K562 (cell line): Measurements from ENCODE around the gene ERF. TPM values are rescaled to one million over a fixed set of nuclear protein-coding genes. Genes with fewer than 3 reads are reported as not detected.
A peak's percentile ranks its signal among the peaks of the same experiment; 100 is the strongest.

Experiments used
- ATAC-seq: fragments of 200-7000 bp; cut with Tn5 transposase; 3 replicates; pipeline ENCODE4 v1.9.1; 2020; ENCODE audit warnings: moderate library complexity
- BruUV-seq: library from RNA; stranded (reverse); fragments of 400-500 nt; replicated peaks from 2 replicates; lab custom pipeline; 2021; lab: Mats Ljungman, UMichigan
- CTCF ChIA-PET: fragments of 300-600 bp; formaldehyde crosslinking; extraction: SDS; loops from one replicate; lab custom pipeline; 2021; ENCODE audit warnings: low intra/inter-chr PET ratio; lab: Yijun Ruan, JAX
- POLR2A ChIA-PET: fragments of 300-600, 350-650 bp; sonication (Branson Sonifier 250); formaldehyde crosslinking; extraction: SDS; loops from one replicate; lab custom pipeline; 2021; ENCODE audit warnings: antibody characterized with exemption, inconsistent platforms; lab: Yijun Ruan, JAX
- DNase-seq, 4 experiments: peaks; one replicate each; pipeline versions ENCODE4 v3.0.0 to v3.0.0-alpha.2; 2011 to 2018; ENCODE audit warnings: low spot score in 3 of 4, mixed read lengths in 3 of 4; ENCODE audit errors: extremely low read depth in 1 of 4
- FAIRE-seq: peaks from 2 replicates; lab custom pipeline; 2011; peaks lifted over from hg19 to GRCh38; lab: Jason Lieb, UNC
- H2AFZ ChIP-seq: 2 replicates; pipeline ENCODE4 v1.6.0; 2011; ENCODE audit warnings: low read depth, low read length, control low read depth, inconsistent platforms
- H3K27ac ChIP-seq: fragments of 200-600 bp; 3 replicates; pipeline ENCODE4 v1.8.0; 2011; ENCODE audit warnings: low read depth, mild to moderate bottlenecking, control low read depth, inconsistent platforms, low read length, moderate library complexity, mixed read lengths; ENCODE audit errors: extremely low read depth
- H3K27me3 ChIP-seq, 2 experiments: fragments of 300-600 bp in 1 of 2; 2 replicates in 1 of 2; 3 replicates in 1 of 2; pipeline versions ENCODE4 v1.6.0 to v1.8.0; 2011; ENCODE audit warnings: inconsistent platforms in 2 of 2, low read length in 2 of 2, mild to moderate bottlenecking in 1 of 2, mixed read lengths in 1 of 2, moderate library complexity in 1 of 2; ENCODE audit not compliant: control insufficient read depth in 2 of 2, insufficient read depth in 2 of 2
- H3K36me3 ChIP-seq: fragments of 300-600 bp; 3 replicates; pipeline ENCODE4 v1.8.0; 2011; ENCODE audit warnings: mild to moderate bottlenecking, low read length, inconsistent platforms; ENCODE audit not compliant: control insufficient read depth, insufficient read depth
- H3K4me1 ChIP-seq, 2 experiments: fragments of 200-600 bp in 1 of 2; replicated peaks in 1 of 2; 2 replicates in 1 of 2; 3 replicates in 1 of 2; pipeline versions ENCODE4 v1.5.1 to v1.8.0; 2011; ENCODE audit warnings: inconsistent platforms in 2 of 2, low read length in 2 of 2, mild to moderate bottlenecking in 1 of 2, mixed read lengths in 1 of 2, moderate library complexity in 1 of 2; ENCODE audit not compliant: control insufficient read depth in 2 of 2, insufficient read depth in 2 of 2
- H3K4me2 ChIP-seq: 2 replicates; pipeline ENCODE4 v1.6.1; 2011; ENCODE audit warnings: low read length, control low read depth, inconsistent platforms, mixed read lengths; ENCODE audit not compliant: insufficient read depth
- H3K4me3 ChIP-seq: fragments of 200-600 bp; sonication (generic), shearing (Covaris generic); 2 replicates; pipeline ENCODE4 v1.5.1; 2016; ENCODE audit warnings: control low read depth, inconsistent platforms
- H3K79me2 ChIP-seq: fragments of 200-600 bp; 3 replicates; pipeline ENCODE4 v1.8.0; 2011; ENCODE audit warnings: low read length, inconsistent platforms; ENCODE audit not compliant: control insufficient read depth, insufficient read depth
- H3K9ac ChIP-seq, 2 experiments: 2 replicates each; pipeline versions ENCODE4 v1.6.0 to v1.6.1; 2011; ENCODE audit warnings: low read depth in 2 of 2, low read length in 2 of 2, control low read depth in 1 of 2, inconsistent platforms in 1 of 2, mild to moderate bottlenecking in 1 of 2, mixed read lengths in 1 of 2; ENCODE audit not compliant: insufficient read depth in 1 of 2
- H3K9me1 ChIP-seq: one replicate; pipeline ENCODE4 v1.6.0; 2011; ENCODE audit warnings: inconsistent platforms, mild to moderate bottlenecking, low read length, moderate library complexity; ENCODE audit not compliant: control insufficient read depth, insufficient read depth
- H3K9me3 ChIP-seq: replicated peaks from 2 replicates; pipeline ENCODE4 v1.5.1; 2011; ENCODE audit warnings: low read depth, low read length, inconsistent platforms; ENCODE audit not compliant: control insufficient read depth, insufficient read depth
- H4K20me1 ChIP-seq: replicated peaks from 2 replicates; pipeline ENCODE4 v1.6.1; 2011; ENCODE audit warnings: low read length, inconsistent platforms, mixed read lengths; ENCODE audit not compliant: control insufficient read depth, insufficient read depth
- RBFOX2 ChIP-seq: fragments of 200-400 bp; formaldehyde crosslinking; IDR thresholded peaks from 2 replicates; pipeline ENCODE4 v1.6.1; 2017; ENCODE audit warnings: low read depth, mild to moderate bottlenecking, low read length, moderate library complexity
- SIN3B ChIP-seq: fragments of 450-650 bp; IDR thresholded peaks from 2 replicates; pipeline ENCODE4 v1.6.1; 2017; ENCODE audit warnings: low read depth, mild to moderate bottlenecking, moderate library complexity
- WGBS: fragments of 100-300 bp; shearing (Covaris generic); methylation state at CpG from one replicate; pipeline ENCODE4 v1.1.6; 2016; ENCODE audit warnings: low coverage, mixed read lengths; ENCODE audit not compliant: insufficient coverage; ENCODE audit errors: missing lambda C conversion rate; 5-methylcytosine and 5-hydroxymethylcytosine counted together
- in situ Hi-C: fragments of 300-500 bp; cut with MboI; formaldehyde crosslinking; loops from 4 replicates; pipeline ENCODE4 v1.15.0; 2018; ENCODE audit warnings: inconsistent platforms, mixed read lengths
- intact Hi-C: fragments of 100-400 bp; cut with micrococcal nuclease; formaldehyde crosslinking; loops from 2 replicates; pipeline ENCODE4 v1.14.2; 2022
- polyA plus RNA-seq, 8 experiments: library from polyadenylated mRNA; depleted of rRNA in 4 of 8; stranded (reverse) in 5 of 8; unstranded in 3 of 8; fragments of >200 nt; fragmentation: Nextera tagmentation in 2 of 8; fragmentation: Illumina TruSeq in 1 of 8; extraction: Ambion mirVana in 2 of 8; extraction: Trizol in 1 of 8; gene quantifications; 2 replicates each; pipeline versions ENCODE4 v1.2.1 to v1.2.3, GENCODE V29; 2011 to 2014; ENCODE audit warnings: inconsistent platforms in 1 of 8, missing spikeins in 1 of 8
- total RNA-seq, 7 experiments: library from RNA; depleted of rRNA in 6 of 7; stranded (reverse); fragments of >200 nt in 6 of 7; fragmentation: Illumina TruSeq in 2 of 7; extraction: Trizol in 2 of 7; gene quantifications; 2 replicates each; pipeline versions ENCODE4 v1.2.1 to v1.2.3, GENCODE V29; 2011 to 2021; ENCODE audit warnings: low replicate concordance in 1 of 7
- TF ChIP-seq, protein P1 (sequence below): fragments of 250-450 bp; sonication (Bioruptor Pico); IDR thresholded peaks from 2 replicates; pipeline ENCODE4 v1.4.0; 2020; ENCODE audit warnings: mild to moderate bottlenecking, moderate library complexity, borderline replicate concordance

The ERF gene
- total and polyA plus RNA-seq, 9 of the 15 experiments (the other 6 are each of a cell fraction or from before 2014, with no cell fraction given): 0.03 to 75.4 (median 27.0) TPM

- POLR2A ChIA-PET: interaction anchor here (0.7 to 0.9 kb wide), 2 partner anchors 10 to 31 kb away, joined by 3 read pairs; no protein-coding TSS in a partner anchor
- intact Hi-C loops (no loop called here), in situ Hi-C loops (no loop called here)
- CTCF ChIA-PET: no interaction called here
- DNase-seq (no peak), FAIRE-seq (no peak), ATAC-seq (no peak)
- no peak for TF ChIP-seq SIN3B
- TF ChIP-seq, protein P1, sequence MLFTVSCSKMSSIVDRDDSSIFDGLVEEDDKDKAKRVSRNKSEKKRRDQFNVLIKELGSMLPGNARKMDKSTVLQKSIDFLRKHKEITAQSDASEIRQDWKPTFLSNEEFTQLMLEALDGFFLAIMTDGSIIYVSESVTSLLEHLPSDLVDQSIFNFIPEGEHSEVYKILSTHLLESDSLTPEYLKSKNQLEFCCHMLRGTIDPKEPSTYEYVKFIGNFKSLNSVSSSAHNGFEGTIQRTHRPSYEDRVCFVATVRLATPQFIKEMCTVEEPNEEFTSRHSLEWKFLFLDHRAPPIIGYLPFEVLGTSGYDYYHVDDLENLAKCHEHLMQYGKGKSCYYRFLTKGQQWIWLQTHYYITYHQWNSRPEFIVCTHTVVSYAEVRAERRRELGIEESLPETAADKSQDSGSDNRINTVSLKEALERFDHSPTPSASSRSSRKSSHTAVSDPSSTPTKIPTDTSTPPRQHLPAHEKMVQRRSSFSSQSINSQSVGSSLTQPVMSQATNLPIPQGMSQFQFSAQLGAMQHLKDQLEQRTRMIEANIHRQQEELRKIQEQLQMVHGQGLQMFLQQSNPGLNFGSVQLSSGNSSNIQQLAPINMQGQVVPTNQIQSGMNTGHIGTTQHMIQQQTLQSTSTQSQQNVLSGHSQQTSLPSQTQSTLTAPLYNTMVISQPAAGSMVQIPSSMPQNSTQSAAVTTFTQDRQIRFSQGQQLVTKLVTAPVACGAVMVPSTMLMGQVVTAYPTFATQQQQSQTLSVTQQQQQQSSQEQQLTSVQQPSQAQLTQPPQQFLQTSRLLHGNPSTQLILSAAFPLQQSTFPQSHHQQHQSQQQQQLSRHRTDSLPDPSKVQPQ (CRISPR knock-in tag): no peak
- TF ChIP-seq RBFOX2: peak; percentile 52; the same call in 1 of the 2 replicates
- Histone ChIP-seq H2AFZ (no peak overlapping the region), H3K9me3 (no peaks in the 10 kb centered on the region), H4K20me1 (no peaks in the 10 kb centered on the region), H3K9me1 (no peaks in the 10 kb centered on the region), H3K79me2 (peaks cover 32% of the 10 kb centered on the region), H3K4me1 (peaks cover 15 to 50% of the 10 kb centered on the region in 2 experiments), H3K9ac (no peak overlapping the region), H3K27me3 (no peaks in the 10 kb centered on the region), H3K4me3 (no peak overlapping the region), H3K36me3 (peaks cover 57% of the 10 kb centered on the region), H3K4me2 (no peak overlapping the region), H3K27ac (no peak overlapping the region)
- WGBS: 98% methylated on average over 9 of the region's 9 CpGs
- BruUV-seq: no TSS peak
These were observed 17.6 kb upstream of the ERF start for GRCh38 chr19:42272535-42272897.
